GM12873 (cell line): ENCODE results near the gene NUP62.

Source experiments
- TF ChIP-seq, protein P1 (sequence below): IDR thresholded peaks from 2 replicates; pipeline ENCODE4 v1.5.1; 2012; ENCODE audit warnings: low read depth, mild to moderate bottlenecking, moderate library complexity, low read length, control low read depth; ENCODE audit not compliant: insufficient read depth; ENCODE audit errors: missing control alignments

NUP62 gene

DNA sequence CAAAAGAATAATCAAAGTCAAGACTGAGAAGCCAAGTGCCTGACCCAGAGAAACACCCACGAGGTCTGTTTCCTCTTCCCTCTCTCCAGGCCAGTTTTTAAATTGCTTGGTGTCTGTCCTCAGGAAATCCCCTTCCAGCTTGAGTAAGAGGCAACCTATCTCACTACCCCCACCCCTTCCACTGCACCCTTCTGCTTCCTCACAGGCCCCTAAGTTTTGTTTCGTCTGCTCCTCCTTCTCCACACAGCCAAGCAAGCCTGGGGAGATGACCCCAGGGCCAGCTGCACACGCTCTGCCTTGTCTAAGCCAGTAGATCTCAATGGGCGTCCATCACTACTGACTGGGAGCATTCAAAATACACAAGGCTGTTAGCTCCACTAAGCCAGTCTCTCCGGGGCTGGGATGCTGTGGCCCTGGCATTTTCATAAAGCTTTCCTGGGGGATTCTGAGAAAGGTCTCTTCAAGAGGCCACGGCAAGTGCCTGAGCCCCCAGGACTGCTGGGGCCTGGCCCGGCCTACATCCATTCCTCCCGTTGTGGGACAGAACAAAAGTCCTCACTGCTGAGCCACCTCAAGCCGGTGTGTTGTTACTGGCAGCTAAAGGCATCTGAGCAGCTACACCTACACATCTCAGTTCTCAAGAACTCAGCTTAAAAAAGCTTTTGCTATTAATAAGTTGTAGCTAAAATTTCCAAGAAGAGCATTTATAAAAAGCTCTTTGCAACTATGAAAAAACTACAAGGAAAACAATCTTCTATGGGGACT, 17.7 kb downstream of the NUP62 start:
- TF ChIP-seq, protein P1, sequence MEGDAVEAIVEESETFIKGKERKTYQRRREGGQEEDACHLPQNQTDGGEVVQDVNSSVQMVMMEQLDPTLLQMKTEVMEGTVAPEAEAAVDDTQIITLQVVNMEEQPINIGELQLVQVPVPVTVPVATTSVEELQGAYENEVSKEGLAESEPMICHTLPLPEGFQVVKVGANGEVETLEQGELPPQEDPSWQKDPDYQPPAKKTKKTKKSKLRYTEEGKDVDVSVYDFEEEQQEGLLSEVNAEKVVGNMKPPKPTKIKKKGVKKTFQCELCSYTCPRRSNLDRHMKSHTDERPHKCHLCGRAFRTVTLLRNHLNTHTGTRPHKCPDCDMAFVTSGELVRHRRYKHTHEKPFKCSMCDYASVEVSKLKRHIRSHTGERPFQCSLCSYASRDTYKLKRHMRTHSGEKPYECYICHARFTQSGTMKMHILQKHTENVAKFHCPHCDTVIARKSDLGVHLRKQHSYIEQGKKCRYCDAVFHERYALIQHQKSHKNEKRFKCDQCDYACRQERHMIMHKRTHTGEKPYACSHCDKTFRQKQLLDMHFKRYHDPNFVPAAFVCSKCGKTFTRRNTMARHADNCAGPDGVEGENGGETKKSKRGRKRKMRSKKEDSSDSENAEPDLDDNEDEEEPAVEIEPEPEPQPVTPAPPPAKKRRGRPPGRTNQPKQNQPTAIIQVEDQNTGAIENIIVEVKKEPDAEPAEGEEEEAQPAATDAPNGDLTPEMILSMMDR, result no peak

DNA sequence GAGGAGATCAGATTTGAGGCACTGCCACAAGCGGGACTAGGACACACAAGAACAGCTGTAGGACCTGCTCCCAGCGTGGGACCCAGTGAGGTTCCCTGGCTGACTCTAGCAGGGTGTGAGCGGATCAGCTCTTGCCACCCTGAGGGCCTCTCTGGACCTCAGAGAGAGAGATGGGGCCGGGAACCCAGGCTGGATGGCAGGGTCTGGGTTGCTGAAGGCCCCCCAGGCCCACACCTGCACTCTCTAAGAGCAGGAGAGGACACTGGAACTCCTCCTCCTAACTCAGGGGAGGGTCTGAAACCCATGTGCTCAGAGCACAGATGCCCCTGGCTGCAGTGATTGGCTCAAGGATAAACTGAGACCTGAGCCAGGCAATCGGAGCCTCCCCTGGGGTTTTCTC, 19.1 kb downstream of the NUP62 start:
- TF ChIP-seq, protein P1, result no peak

DNA sequence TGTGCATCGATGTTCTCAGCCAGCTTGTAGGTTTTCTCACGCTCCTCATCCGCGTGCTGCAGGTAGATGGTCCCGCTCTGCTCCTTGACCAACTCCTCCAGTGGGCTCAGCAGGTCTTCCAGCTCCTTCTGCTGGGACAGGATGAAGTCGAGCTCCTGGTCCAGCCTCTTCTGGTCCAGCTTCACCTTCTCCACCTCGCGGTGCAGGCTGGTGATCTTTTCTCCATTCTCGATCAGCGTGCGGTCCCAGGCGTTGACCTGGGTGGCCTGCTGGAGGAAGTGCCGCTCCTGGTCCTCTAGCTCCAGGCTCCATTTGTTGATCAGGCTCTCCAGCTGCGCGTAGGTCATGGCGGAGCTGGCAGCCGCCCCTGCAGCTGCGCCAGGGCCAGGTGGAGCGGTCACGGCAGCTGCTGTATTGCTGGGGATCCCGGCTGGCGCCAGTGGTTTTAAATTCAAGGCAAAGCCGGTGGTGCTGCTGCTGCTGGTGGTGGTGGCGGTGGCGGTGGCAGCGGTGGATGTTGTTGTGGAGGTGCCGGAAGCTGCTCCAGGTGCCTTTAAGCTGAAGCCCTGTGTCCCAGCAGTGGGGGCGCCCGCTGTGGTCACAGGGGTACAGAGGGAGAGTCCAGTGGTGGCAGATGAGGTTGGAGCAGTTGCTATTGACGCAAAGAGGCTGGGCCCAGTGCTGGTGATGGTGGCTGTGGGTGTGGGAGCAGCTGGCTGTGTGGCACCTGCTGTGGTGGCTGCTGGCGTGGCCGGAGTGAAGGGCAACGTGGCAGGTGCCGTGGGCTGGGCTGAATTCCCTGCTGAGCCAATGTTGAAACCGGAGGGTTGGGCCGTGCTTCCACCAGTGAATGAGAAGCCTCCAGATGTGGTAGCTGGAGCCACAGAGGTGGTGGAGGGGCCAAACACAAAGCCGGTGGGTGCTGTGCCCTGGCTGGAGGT, 20.6 kb downstream of the NUP62 start:
- TF ChIP-seq, protein P1, result no peak

DNA sequence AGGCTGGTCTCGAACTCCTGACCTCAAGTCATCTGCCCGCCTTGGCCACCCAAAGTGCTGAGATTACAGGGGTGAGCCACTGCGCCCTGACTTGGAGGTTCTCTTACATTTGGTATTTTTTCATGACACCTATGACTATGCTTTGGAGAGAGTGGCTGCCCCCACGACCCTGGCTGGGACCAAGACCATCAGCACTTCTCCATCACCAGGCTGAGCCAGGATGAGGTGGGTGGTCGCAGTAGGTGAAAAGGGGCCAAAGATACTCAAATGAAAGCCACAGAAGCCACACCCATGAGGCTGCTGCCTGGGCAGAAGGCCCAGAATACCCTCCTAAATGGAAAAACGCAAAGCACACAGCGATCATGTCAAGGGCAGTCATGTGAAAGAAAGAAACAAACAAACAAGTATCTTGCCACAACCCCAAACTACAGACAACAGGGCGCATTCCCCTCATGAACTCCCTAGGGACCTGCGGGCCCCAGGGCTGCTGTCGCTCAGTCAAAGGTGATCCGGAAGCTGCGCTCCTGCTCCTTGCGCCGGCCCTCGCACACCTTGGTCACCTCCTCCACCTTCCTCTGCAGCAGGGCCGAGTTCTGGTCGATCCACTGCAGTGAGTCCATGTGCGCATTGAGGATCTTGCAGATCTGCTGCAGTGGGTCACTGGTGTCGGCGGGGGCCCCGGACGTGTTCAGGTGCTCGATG, 21.4 kb downstream of the NUP62 start:
- TF ChIP-seq, protein P1, result no peak

DNA sequence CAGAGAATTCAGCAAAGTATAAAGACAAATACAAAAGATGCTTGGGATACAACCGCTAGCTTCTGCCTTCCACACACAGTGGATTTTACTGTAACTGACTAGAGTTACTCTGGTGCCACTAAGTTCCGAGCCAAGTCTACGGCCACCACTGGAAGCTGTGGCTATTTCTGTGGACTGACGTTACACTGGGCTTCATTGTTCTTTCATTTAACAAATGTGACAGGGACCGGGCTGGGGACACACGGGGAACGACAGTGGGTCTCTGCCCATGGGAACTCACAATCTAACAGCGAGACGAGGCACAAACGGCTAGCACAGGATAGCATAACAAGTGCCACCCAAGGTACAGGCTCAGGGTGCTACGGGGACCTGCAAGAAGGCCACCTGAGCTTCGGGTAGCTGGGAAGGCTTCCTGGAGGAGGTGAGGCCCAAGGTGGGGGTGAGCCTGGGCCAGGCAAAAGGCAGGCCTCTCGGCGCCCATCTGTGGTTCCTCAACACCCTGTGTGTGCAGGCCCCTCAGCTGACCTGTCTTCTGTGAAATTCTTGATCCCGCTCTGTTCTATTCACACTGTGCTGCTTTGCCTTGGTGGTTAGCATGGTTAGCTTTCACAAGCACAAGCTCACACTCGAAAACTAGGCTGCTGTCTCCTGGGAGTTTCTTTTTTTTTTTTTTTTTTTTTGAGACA, 22.3 kb downstream of the NUP62 start:
- TF ChIP-seq, protein P1, result no peak

DNA sequence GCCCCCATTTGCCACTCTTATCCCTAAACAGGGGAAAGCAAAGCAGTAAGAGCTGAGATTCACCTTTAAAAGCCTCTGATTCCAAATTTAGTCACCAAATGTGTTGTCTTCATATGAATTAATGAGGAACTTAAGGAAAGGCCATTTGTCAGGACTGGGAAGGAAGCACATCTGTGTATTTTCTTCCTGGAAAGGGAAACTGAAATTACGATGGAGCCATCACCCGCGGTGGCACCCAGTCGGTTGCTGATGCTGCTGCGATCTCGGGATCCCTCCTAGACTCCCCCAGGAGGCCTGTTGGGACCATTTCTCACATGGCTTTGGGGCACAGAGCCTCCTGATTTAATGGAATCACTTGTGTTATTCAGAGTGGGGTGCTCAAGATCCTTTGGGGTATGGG, 25.2 kb downstream of the NUP62 start:
- TF ChIP-seq, protein P1, result no peak
